HUES48 (cell line): ENCODE results near the gene TNFRSF13B.

ENCODE experiments used
- H3K27ac ChIP-seq: one replicate; pipeline ENCODE4 v1.7.0; 2013; ENCODE audit warnings: low read depth, low read length, inconsistent platforms
- H3K27me3 ChIP-seq: 2 replicates; pipeline ENCODE4 v1.6.1; 2013; ENCODE audit warnings: mild to moderate bottlenecking, low read length; ENCODE audit not compliant: control insufficient read depth, insufficient read depth
- H3K36me3 ChIP-seq: 2 replicates; pipeline ENCODE4 v1.6.1; 2013; ENCODE audit warnings: low read length; ENCODE audit not compliant: control insufficient read depth, insufficient read depth
- H3K4me1 ChIP-seq: 2 replicates; pipeline ENCODE4 v1.6.1; 2013; ENCODE audit warnings: mild to moderate bottlenecking, low read length; ENCODE audit not compliant: control insufficient read depth, insufficient read depth
- H3K4me3 ChIP-seq: 2 replicates; pipeline ENCODE4 v1.5.1; 2013; ENCODE audit warnings: mild to moderate bottlenecking, low read depth, low read length
- H3K9ac ChIP-seq: 2 replicates; pipeline ENCODE4 v1.6.1; 2013; ENCODE audit warnings: mild to moderate bottlenecking, low read depth, low read length, moderate library complexity
- H3K9me3 ChIP-seq: 2 replicates; pipeline ENCODE4 v1.6.1; 2013; ENCODE audit warnings: low read length; ENCODE audit not compliant: control insufficient read depth, insufficient read depth

TNFRSF13B gene

GRCh38 chr17:16934133-16934795 is 37.7 kb downstream of the TNFRSF13B start:
- H3K4me3 ChIP-seq: no peak overlapping the region
- no peaks in the 10 kb centered on the region for H3K4me1 ChIP-seq
- H3K27me3 ChIP-seq: no peaks in the 10 kb centered on the region
- H3K27ac ChIP-seq: no peak overlapping the region
- H3K9me3 ChIP-seq: no peaks in the 10 kb centered on the region
- H3K36me3 ChIP-seq: no peaks in the 10 kb centered on the region
- H3K9ac ChIP-seq: no peak overlapping the region

GRCh38 chr17:16933317-16934132 is 38.4 kb downstream of the TNFRSF13B start:
- no peak overlapping the region for H3K4me3 ChIP-seq
- no peaks in the 10 kb centered on the region for H3K9me3 ChIP-seq
- no peak overlapping the region for H3K27ac ChIP-seq
- no peaks in the 10 kb centered on the region for H3K27me3 ChIP-seq
- no peaks in the 10 kb centered on the region for H3K4me1 ChIP-seq
- no peaks in the 10 kb centered on the region for H3K36me3 ChIP-seq
- no peak overlapping the region for H3K9ac ChIP-seq

GRCh38 chr17:16932611-16933010 is 39.3 kb downstream of the TNFRSF13B start:
- Histone ChIP-seq H3K36me3 (no peaks in the 10 kb centered on the region), H3K4me3 (no peak overlapping the region), H3K4me1 (no peaks in the 10 kb centered on the region), H3K9ac (no peak overlapping the region), H3K9me3 (no peaks in the 10 kb centered on the region), H3K27me3 (no peaks in the 10 kb centered on the region), H3K27ac (no peak overlapping the region)

- Histone ChIP-seq H3K27me3 (no peaks in the 10 kb centered on the region), H3K27ac (no peak overlapping the region), H3K4me3 (no peak overlapping the region), H3K9me3 (no peaks in the 10 kb centered on the region), H3K36me3 (no peaks in the 10 kb centered on the region), H3K9ac (no peak overlapping the region), H3K4me1 (no peaks in the 10 kb centered on the region)
These were observed 39.8 kb downstream of the TNFRSF13B start for GRCh38 chr17:16932156-16932555.

GRCh38 chr17:16931318-16932060 is 40.4 kb downstream of the TNFRSF13B start:
- Histone ChIP-seq H3K4me3 (no peak overlapping the region), H3K27me3 (no peaks in the 10 kb centered on the region), H3K27ac (no peak overlapping the region), H3K9ac (no peak overlapping the region), H3K9me3 (no peaks in the 10 kb centered on the region), H3K4me1 (no peaks in the 10 kb centered on the region), H3K36me3 (no peaks in the 10 kb centered on the region)

GRCh38 chr17:16930571-16931317 is 41.2 kb downstream of the TNFRSF13B start:
- Histone ChIP-seq H3K4me1 (no peaks in the 10 kb centered on the region), H3K27me3 (no peaks in the 10 kb centered on the region), H3K9me3 (no peaks in the 10 kb centered on the region), H3K27ac (no peak overlapping the region), H3K4me3 (no peak overlapping the region), H3K36me3 (no peaks in the 10 kb centered on the region), H3K9ac (no peak overlapping the region)

GRCh38 chr17:16929757-16930520 is 42.0 kb downstream of the TNFRSF13B start:
- Histone ChIP-seq H3K9me3 (no peaks in the 10 kb centered on the region), H3K9ac (no peak overlapping the region), H3K36me3 (no peaks in the 10 kb centered on the region), H3K27me3 (no peaks in the 10 kb centered on the region), H3K4me3 (no peak overlapping the region), H3K27ac (no peak overlapping the region), H3K4me1 (no peaks in the 10 kb centered on the region)

GRCh38 chr17:16929035-16929680 is 42.8 kb downstream of the TNFRSF13B start:
- Histone ChIP-seq H3K9me3 (no peaks in the 10 kb centered on the region), H3K4me1 (no peaks in the 10 kb centered on the region), H3K4me3 (no peak overlapping the region), H3K9ac (no peak overlapping the region), H3K27me3 (no peaks in the 10 kb centered on the region), H3K27ac (no peak overlapping the region), H3K36me3 (no peaks in the 10 kb centered on the region)

- H3K27ac ChIP-seq: no peak overlapping the region
- H3K36me3 ChIP-seq: no peaks in the 10 kb centered on the region
- no peaks in the 10 kb centered on the region for H3K4me1 ChIP-seq
- no peaks in the 10 kb centered on the region for H3K27me3 ChIP-seq
- no peak overlapping the region for H3K4me3 ChIP-seq
- no peak overlapping the region for H3K9ac ChIP-seq
- no peaks in the 10 kb centered on the region for H3K9me3 ChIP-seq
These were observed 43.4 kb downstream of the TNFRSF13B start for GRCh38 chr17:16928406-16929034.
